ENCODE data around the gene ACVR1. TPM values are rescaled to one million over a fixed set of nuclear protein-coding genes. Genes with fewer than 3 reads are reported as not detected.

The ACVR1 gene
- total RNA-seq (ENCODE audit: insufficient read depth, low replicate concordance) = 22.1 TPM

DNA sequence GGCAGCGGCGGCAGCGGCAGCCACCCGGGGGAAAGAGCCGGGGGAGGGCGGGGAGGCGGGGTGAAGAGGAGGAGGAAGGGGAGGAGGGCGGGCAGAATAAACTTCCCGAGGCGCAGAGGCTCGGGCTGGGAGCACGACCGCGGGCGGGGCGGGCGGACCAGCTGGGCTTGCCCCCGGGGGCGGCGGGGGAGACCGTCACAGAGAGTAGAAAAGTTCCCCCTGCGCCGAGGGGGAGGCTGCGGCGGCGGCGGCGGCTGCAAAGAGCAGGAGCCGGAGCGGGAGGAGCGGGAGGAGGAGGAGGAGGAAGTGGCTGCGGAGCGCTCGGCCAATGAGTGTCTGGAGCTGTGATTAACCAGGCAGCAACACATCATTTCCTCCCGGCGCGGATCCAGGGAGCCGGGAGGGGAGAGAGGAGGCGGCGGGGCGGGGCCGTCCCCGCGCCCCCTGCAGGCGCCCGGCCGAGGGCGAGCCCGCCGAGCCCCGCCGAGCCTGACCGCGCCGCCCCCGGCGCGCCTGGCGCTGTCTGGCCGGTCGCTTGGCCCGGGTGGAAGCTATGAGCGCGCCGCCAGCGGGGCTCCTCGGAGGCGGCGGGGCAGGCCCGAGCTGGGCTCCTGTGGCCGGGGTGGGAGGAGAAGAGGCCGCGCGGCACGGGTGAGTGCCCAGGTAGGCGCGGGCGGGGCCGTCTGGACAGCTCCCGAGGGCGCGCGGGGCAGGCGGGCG lies at the start of gene ACVR1:
ACVR1 (minus strand) TSS at position 265 of the 720 bp plus-strand sequence. CDS start 76,837 bp downstream, outside the sequence.
- DNase-seq (ENCODE audit: low spot score) = peak; percentile 98

DNA sequence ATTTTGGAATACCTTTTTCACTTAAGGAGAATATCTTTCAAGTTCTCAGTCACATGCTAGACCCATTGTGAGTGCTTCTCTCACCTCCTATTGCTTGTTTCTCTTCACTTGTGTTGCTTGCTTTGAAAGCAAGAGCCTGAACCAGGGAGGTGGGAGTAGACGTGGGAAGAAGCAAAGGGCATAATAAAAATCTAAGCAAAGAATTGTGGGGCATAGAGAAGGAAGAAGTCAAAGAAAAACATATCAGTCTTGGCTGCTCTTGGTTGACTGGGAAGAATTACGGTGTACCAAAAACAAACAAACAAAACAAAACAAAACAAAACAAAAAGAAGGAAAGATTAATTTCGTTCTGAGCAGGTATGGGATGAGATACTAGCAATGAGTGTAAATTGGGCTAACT lies 48.9 kb upstream of the ACVR1 start:
- no peak for DNase-seq (ENCODE audit: low spot score)

DNA sequence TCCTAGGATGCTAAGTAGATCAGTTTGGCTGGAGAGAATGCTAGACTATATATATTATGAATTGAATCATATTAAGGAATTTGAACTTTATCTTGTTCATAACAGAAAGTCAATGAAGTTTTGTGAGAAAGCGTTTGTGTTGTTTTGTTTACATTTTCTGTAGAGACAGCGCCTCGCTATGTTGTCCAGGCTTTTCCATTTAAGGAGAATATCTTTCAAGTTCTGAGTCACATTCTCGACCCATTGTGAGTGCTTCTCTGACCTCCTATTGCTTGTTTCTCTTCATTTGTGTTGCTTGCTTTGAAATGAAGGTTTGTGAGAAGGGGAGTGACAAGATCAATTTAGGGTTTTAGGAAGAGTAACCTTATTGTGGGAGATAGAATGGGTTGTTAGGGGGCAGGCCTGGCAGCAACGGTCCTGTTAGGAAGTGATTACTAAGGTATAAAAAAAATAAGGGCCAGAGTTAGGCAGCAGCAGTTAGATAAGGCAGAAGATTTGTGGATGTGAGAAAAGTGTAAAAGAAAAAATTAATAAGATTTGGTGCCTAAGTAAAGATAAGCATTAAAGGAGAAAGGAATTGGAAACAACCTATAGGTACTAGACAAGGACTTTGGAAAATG lies 47.6 kb upstream of the ACVR1 start:
- no peak for DNase-seq (ENCODE audit: low spot score)

DNA sequence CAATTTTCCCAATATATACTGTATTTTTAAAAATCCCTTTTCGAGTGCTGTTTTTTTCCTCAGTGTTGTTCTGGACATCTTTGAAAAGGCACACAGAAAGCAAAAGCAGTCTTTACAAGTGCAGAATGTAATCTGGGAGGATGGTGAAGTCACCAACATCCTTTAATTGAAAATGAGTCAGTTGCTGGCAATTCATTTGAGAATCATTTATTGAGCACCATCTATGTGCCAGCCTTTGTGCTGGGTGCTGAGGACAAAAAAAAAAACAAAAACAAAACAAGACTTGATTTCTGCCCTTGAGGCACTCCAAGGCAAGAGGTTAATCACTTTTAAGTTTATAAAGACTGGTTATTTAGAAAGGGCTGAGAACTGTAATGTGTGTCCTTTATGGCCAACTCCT lies 46.7 kb upstream of the ACVR1 start:
- no peak for DNase-seq (ENCODE audit: low spot score)

DNA sequence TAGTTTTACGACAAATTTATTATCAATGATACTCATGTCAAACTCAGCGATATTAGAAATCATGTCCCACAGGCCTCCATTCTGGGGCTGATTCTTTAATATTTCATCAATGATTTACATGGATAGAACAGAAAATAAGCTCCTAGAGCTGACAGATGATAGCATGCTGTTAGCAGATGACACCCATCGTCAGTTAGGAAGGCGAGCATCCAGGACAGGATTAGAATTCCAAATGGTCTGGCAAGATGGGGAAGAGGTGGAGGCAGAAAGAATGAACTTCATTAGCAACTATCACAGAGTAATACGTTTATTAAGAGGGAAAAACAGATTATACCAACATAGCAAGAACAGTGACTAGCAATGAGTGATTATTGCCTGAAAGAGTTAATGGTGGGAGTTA lies 46.2 kb upstream of the ACVR1 start:
- no peak for DNase-seq (ENCODE audit: low spot score)

DNA sequence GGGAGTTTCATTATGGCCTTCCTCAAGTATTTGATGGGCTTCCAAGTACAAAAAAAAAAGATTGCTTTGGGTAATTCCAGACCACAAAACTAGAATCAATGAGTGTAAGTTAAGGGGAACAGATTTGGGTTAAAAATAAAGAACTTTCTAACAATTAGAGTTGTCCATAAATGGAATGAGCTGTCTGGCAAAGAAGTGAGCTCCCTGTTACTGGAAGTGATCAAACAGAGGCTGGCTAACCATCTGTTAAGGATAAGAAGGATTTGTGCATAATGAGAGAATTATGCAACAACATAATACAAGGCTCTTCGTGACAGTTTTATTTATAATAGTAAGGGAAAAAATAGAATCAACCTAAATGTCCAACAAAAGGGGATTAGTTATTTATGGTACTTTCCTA lies 44.6 kb upstream of the ACVR1 start:
- DNase-seq (ENCODE audit: low spot score) = no peak

DNA sequence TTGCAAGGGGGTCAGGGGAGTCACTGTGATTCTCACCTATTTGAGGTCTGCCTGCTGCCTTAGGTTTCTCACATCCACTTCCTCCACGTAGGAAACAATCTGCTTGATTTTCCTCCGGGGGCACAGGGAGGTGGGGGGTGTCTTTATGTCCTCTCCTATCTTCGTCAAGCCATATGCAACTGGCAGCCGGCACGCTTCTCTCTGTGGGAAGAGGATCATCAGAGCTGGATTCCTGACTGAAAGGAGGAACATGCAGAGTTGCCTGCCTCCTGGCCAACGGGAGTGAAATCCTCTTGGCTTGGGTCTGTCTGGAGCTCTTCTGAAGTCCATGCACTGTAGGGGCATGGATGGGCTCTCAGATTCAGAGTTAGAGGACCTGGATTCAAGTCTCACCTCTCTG lies 43.1 kb upstream of the ACVR1 start:
- DNase-seq (ENCODE audit: low spot score) = no peak

DNA sequence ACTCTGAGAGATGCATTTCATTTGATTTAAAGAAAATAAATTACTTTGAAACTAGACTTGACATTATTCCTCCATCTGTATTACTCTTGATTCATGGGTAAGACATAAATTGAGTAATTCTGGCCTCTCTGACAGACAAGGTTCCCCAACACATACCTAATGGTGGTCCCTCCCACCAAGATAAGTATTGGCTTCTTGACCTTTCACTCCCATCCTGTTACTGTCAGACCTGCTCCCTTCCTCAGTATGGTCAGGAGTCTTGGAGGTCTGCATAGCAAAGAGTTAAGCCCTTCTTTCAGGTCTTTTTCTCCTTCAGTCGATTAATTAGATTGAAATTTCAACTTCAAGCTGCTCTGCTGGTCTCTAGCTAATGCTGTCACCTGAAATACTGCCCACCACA lies 42.2 kb upstream of the ACVR1 start:
- DNase-seq (ENCODE audit: low spot score) = no peak

DNA sequence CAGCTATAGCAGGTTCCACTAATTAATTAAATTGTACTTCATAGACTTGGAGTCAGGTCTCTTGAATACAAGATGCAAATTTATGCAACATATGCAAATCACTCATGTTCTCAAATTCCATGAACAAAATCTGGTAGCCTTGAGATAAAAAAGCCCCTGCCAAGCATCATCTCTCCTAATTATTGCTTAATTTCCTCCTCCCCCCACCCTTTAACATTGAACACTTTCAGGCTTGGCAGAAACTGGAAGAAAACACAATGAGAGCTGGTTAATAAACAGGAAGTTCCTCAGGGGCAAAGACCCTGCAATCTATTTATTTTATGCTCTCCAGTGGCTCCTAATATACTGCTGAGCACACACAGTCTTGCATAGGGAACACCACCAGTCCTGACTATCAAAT lies 35.6 kb upstream of the ACVR1 start:
- no peak for DNase-seq (ENCODE audit: low spot score)

DNA sequence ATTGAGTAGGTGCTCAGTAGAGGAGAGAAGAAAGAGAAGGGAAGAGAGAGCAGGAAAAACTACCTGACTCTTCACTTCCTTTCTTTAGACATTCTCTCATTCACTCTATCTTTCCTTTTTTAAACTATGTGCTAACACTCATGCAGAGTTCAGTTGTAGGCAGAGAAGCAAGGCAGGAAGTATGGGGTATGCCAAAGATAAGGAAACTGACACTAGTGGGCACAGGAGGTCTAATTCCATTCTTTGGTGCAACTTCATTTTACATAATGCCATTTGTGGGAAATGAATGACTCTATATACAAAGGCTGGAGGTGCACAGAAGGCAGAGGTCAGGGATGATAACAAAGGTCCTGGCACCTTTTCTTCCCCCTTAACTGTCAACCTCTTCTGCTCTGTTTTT lies 35.1 kb upstream of the ACVR1 start:
- no peak for DNase-seq (ENCODE audit: low spot score)

DNA sequence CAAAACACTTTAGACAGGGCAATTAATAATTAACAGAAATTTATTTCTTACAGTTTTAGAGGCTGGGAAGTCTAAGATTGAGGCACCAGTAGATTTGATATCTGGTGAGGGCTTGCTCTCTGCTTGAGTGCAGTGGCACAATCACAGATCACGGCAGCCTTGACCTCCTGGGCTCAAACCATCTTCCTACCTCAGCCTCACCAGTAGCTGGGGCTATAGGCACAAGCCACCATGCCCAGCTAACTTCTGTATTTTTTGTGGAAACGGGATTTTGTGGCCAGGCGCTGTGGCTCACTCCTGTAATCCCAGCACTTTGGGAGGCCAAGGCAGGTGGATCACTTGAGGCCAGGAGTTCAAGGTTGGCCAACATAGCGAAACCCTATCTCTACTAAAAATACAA lies 29.0 kb upstream of the ACVR1 start:
- no peak for DNase-seq (ENCODE audit: low spot score)

DNA sequence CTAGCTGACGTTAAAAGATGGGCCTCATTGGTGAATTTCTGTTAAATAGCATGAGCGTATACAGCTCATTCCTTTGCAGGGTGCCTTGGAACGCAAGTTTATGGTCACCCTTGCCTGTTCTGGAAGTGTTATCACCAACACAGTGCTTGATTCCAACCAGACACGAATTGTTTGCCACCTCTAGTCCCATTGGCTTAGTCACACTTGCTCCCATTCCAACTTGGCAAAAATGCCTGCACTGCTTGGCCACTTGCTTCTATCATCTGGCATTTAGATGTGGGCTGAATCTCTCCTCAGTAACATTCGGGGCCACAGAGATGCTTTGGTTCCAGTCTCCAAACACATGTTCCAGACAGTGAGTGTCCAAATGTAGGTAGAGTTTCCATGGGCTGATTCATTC lies 27.5 kb upstream of the ACVR1 start:
- no peak for DNase-seq (ENCODE audit: low spot score)

DNA sequence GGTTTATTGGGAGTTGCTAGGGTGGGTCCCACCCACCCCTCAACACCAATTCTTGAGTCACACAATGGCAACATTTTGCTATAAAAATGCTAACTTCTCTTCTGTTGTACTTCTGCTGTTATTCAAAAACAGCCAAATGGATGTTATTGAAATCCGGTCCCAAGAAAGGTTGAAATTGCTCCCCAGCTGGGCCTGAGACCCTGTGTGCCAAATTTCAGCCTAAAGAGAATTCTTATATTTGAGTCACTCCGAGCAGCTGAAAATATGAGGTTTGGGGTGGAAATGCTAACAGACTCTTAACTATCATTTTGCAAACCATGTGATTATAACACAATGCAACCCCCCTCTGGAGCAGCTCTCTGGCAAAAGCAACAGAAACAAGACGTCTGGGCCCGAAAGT lies 27.0 kb upstream of the ACVR1 start:
- DNase-seq (ENCODE audit: low spot score) = no peak

DNA sequence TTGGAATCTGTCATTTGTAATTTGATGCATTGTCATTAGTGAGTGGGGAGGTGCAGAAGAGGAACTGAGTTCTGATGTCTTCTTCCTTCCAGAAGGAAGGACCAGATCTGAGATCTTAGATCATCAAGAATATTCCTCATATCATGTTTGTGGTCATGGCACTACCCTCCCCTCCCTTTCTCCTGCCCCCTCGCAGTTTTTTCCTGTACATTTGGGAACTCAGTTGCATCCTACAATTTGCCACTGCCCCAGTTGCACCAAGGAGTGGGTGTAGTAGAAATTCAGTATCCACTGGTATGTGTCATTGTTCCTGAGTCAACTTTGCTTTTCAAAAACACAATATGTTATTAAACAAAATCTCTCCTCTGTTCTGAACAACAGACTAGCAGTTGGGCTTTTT lies 26.6 kb upstream of the ACVR1 start:
- no peak for DNase-seq (ENCODE audit: low spot score)

DNA sequence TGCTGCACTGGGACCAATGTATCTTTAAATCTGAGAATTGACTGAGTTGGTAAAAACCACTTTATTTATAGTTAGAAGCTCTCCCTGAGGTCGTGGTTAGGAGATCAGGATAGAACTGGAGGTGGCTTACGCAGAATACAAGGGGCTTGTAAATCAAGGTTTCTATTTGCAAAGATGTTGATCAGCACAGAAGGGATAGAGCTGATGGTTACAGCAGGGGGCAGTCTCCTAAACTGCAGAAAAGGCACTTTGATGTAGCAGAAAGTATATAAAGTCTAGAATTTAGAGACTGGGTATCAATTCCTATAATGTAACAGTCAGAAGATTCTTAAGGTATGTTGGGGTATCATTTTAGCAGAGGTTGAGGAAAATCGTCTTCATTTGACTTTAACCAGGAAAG lies 25.2 kb upstream of the ACVR1 start:
- no peak for DNase-seq (ENCODE audit: low spot score)

DNA sequence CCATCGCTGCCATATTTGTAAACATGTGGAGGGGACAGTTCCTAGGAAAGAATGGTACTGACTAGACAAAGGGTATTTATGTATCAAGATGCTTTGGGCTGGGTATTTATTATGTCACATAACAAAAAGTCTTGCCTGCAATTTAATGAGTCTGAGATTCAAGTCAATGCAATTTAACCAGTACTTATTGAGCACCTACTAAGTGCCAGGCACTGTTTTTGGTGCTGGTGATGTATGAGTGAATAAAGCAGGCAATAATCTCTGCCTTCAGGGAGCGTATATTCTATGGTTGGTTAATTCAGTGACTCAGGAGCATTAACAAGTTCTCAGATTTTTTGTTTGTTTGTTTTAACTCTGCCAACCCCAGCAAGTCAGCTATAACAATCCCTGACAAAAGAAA lies 24.6 kb upstream of the ACVR1 start:
- no peak for DNase-seq (ENCODE audit: low spot score)

DNA sequence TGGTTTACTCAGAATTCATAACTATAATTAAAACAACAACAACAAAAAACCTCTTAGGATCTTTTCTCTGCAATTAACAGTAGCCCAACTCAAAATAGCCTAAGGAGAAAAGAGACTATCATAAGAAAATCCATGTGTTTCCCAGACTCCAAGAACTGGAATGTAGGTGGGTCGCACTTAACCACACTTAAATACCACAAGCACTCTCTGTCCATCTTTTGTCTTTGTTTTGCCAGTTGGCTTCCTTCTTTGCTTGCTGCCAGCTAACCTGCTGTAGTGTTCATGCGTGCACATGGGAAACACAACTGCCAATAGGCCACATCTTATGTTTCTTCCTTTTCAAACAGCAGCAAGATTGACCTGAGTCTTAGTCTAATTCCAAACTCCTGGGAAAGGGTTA lies 24.1 kb upstream of the ACVR1 start:
- no peak for DNase-seq (ENCODE audit: low spot score)

DNA sequence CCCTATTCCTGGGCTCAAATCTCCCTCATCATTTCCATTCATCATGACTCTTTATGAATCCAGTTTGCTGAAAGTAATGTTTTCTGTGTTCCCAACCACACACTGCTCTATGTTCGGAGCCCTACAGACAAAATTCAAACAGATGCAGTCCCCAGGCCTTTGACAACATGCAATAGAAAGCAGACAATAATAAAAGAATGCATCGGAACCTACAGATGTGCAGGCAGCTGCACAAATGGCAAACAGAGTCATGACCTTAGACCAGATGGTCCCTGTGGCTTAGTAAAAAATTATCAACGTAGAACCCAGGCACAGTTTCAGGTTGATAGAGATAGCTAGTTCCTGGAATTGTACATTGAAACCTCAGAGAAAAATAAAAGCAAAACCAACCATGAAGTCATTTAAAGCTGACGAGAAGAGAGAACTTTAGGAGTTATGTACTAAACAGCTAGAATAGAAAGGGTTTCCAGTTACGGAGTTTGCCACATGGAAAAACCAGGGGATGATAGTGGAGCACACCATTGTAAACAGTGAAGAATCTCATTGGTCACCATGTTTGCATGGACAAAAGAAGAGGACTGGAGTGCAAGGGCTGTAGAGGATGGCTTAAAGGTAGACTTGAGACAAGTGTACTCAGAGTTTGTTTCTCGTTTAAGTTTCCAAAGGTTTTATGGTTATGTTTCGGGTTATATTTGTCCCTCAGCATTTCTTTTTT lies 23.2 kb upstream of the ACVR1 start:
- no peak for DNase-seq (ENCODE audit: low spot score)

DNA sequence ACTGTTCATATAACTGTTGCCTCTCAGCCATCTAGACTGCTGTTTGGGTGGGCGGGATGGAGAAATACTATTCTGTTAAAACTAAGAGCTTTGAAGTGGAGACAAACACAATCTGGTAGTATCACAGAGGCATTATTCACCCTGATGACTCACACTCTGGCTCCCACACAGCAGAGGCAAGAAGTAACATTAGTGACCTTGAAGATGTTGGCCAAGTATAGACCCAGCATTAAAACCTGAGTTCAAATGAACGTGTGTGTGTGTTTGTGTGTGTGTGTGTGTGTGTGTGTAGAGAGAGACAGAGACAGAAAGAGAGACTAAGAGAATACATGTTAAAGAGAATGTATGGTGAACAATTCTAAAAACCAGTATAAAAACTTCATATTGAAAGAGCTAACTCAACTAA lies 22.5 kb upstream of the ACVR1 start:
- DNase-seq (ENCODE audit: low spot score) = peak; percentile 63

DNA sequence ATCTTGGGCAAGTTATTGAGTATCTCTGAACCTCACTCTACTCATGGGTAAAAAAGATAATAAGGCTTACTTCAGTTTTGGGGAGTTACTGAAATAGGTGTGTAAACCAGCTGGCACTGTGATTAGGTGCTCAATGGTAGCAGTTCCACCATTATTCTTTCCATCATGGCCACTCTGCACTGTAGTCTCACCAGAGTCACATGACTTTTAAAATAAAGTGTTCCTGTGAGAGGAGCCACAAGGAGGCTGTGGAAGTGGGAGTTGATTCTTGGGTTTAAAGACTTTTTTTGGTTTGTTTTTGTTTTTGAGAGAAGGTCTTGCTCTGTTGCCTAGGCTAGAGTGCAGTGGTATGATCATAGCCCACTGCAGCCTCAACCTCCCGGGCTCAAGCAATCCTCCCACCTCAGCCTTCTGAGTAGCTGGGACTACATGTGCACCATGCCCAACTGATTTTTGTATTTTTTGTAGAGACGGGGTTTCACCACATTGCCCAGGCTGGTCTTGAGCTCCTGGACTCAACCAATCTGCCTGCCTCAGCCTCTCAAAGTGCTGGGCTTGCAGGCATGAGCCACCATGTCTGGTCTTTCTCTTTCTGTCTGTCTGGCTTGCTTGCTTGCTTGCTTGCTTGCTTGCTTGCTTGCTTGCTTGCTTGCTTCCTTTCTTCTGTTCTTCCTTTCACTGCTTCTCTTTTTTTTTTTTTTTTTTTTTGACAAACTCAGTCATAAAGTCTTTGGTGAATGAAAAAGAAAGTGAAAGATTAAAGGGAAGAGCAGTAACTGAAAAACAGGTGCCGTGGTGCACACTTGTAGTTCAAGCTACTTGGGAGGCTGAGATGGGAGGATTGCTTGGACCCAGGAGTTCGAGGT lies 21.2 kb upstream of the ACVR1 start:
- DNase-seq (ENCODE audit: low spot score) = no peak

DNA sequence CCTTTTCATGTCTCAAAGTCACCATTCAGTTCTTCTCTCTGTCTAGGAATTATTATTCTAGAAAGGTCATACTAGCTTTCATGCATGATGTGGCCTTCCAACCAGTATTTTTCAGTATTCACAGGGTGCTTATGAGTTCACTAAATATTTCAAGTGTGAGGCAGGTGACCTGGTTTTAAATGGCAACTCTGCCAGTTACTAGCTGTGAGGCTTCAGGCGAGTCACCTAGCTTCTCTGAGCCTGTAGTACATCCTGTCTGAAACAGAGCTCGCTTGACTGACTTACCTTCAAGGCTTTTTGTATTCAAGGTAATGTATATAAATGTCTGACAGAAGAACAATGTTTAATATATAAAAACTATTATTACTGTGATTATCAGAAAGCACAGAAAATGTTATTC lies 19.4 kb upstream of the ACVR1 start:
- DNase-seq (ENCODE audit: low spot score) = no peak

Measured in umbilical cord (tissue), 2 donors.